Loucy (cell line): ENCODE data around the gene KCNQ5.

Source experiments
- EZH2phosphoT487 ChIP-seq: fragments of 200-600 bp; IDR thresholded peaks from 2 replicates; pipeline ENCODE4 v1.6.1; 2018; ENCODE audit warnings: antibody characterized with exemption, mild to moderate bottlenecking, moderate library complexity, borderline replicate concordance
- TF ChIP-seq, protein P1 (sequence below): fragments of 200-600 bp; sonication (generic); conservative IDR thresholded peaks from 2 replicates; pipeline ENCODE4 v1.5.1; 2014; ENCODE audit warnings: mild to moderate bottlenecking, antibody characterized with exemption, low read length

GRCh38 chr6:72916298-72916697, 294.4 kb downstream of the KCNQ5 start:
- TF ChIP-seq, protein P1, sequence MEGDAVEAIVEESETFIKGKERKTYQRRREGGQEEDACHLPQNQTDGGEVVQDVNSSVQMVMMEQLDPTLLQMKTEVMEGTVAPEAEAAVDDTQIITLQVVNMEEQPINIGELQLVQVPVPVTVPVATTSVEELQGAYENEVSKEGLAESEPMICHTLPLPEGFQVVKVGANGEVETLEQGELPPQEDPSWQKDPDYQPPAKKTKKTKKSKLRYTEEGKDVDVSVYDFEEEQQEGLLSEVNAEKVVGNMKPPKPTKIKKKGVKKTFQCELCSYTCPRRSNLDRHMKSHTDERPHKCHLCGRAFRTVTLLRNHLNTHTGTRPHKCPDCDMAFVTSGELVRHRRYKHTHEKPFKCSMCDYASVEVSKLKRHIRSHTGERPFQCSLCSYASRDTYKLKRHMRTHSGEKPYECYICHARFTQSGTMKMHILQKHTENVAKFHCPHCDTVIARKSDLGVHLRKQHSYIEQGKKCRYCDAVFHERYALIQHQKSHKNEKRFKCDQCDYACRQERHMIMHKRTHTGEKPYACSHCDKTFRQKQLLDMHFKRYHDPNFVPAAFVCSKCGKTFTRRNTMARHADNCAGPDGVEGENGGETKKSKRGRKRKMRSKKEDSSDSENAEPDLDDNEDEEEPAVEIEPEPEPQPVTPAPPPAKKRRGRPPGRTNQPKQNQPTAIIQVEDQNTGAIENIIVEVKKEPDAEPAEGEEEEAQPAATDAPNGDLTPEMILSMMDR: no peak
- no peak for TF ChIP-seq EZH2phosphoT487
